ENCODE measurements around the gene KHDRBS2.
A peak's percentile ranks its signal among the peaks of the same experiment; 100 is the strongest.

Gene KHDRBS2

GRCh38 chr6:62146954-62147853, 138.8 kb downstream of the KHDRBS2 start:
- no CpG with 5 or more reads among the region's 4 CpGs for WGBS, 2 donors (ENCODE audit: extremely low coverage in 2 of 2, insufficient read length in 2 of 2, insufficient replicate concordance in 1 of 2)
- H3K9me3 ChIP-seq (replicated peaks in 1 of 2; ENCODE audit: control insufficient read depth in 2 of 2, insufficient read depth in 1 of 2, low read depth in 1 of 2, low read length in 2 of 2): no peaks in the 10 kb centered on the region
- no peak overlapping the region for H3K14ac ChIP-seq (ENCODE audit: low read length)
- H4K8ac ChIP-seq (ENCODE audit: low read depth, low read length): no peak overlapping the region
- no peak overlapping the region for H3K4me2 ChIP-seq (ENCODE audit: insufficient read depth, low read length, poor library complexity, severe bottlenecking)
- H3K9ac ChIP-seq (ENCODE audit: low read depth, low read length, poor library complexity): no peak overlapping the region
- no peak overlapping the region for H2BK12ac ChIP-seq (ENCODE audit: low read length)
- no peaks in the 10 kb centered on the region for H3K4me1 ChIP-seq (ENCODE audit: control insufficient read depth in 2 of 2, insufficient read depth in 1 of 2, low read depth in 1 of 2, low read length in 2 of 2)
- H2BK120ac ChIP-seq (ENCODE audit: low read depth, low read length): no peak overlapping the region
- no peak overlapping the region for H2BK15ac ChIP-seq (ENCODE audit: low read length)
- no peak overlapping the region for H3K27ac ChIP-seq (replicated peaks; ENCODE audit: low read length)
- H2AFZ ChIP-seq (ENCODE audit: low read length): no peak overlapping the region
- H3K4ac ChIP-seq (ENCODE audit: low read length): no peak overlapping the region
- DNase-seq (ENCODE audit: low spot score): no peak
- H2BK5ac ChIP-seq (ENCODE audit: low read length): no peak overlapping the region
- no peak overlapping the region for H3K4me3 ChIP-seq (ENCODE audit: low read length in 2 of 2)
- H4K91ac ChIP-seq (ENCODE audit: low read depth, low read length, poor library complexity): no peak overlapping the region
- no peak overlapping the region for H3K23ac ChIP-seq (ENCODE audit: low read depth, low read length, poor library complexity)
- no peaks in the 10 kb centered on the region for H3K27me3 ChIP-seq (ENCODE audit: control insufficient read depth in 3 of 3, insufficient read depth in 3 of 3, low read depth in 1 of 3, low read length in 3 of 3)
- H3K36me3 ChIP-seq (replicated peaks in 1 of 2; ENCODE audit: control insufficient read depth in 2 of 2, insufficient read depth in 2 of 2, low read length in 2 of 2): no peaks in the 10 kb centered on the region
- H3K79me1 ChIP-seq (ENCODE audit: low read depth, low read length): no peaks in the 10 kb centered on the region
- H3K18ac ChIP-seq (ENCODE audit: low read length): no peak overlapping the region
- H2AK5ac ChIP-seq (ENCODE audit: low read depth, low read length): no peak overlapping the region

- no peaks in the 10 kb centered on the region for H3K36me3 ChIP-seq (replicated peaks in 1 of 2; ENCODE audit: control insufficient read depth in 2 of 2, insufficient read depth in 2 of 2, low read length in 2 of 2)
- WGBS, 2 donors (ENCODE audit: extremely low coverage in 2 of 2, insufficient read length in 2 of 2, insufficient replicate concordance in 1 of 2): no CpG with 5 or more reads among the region's 1 CpG
- H3K27me3 ChIP-seq (ENCODE audit: control insufficient read depth in 3 of 3, insufficient read depth in 3 of 3, low read depth in 1 of 3, low read length in 3 of 3): no peaks in the 10 kb centered on the region
- H4K8ac ChIP-seq (ENCODE audit: low read depth, low read length): no peak overlapping the region
- H2BK5ac ChIP-seq (ENCODE audit: low read length): no peak overlapping the region
- peaks cover under 1 to 4% of the 10 kb centered on the region in 2 donors for H3K9me3 ChIP-seq (replicated peaks in 1 of 2; ENCODE audit: control insufficient read depth in 2 of 2, insufficient read depth in 1 of 2, low read depth in 1 of 2, low read length in 2 of 2)
- no peak overlapping the region for H3K27ac ChIP-seq (replicated peaks; ENCODE audit: low read length)
- no peak overlapping the region for H2BK15ac ChIP-seq (ENCODE audit: low read length)
- H2BK120ac ChIP-seq (ENCODE audit: low read depth, low read length): no peak overlapping the region
- H3K4ac ChIP-seq (ENCODE audit: low read length): no peak overlapping the region
- no peak overlapping the region for H3K23ac ChIP-seq (ENCODE audit: low read depth, low read length, poor library complexity)
- H3K4me1 ChIP-seq (ENCODE audit: control insufficient read depth in 2 of 2, insufficient read depth in 1 of 2, low read depth in 1 of 2, low read length in 2 of 2): no peaks in the 10 kb centered on the region
- no peaks in the 10 kb centered on the region for H3K79me1 ChIP-seq (ENCODE audit: low read depth, low read length)
- no peak overlapping the region for H3K18ac ChIP-seq (ENCODE audit: low read length)
- no peak overlapping the region for H2BK12ac ChIP-seq (ENCODE audit: low read length)
- no peak overlapping the region for H3K14ac ChIP-seq (ENCODE audit: low read length)
- H2AK5ac ChIP-seq (ENCODE audit: low read depth, low read length): no peak overlapping the region
- H3K4me2 ChIP-seq (ENCODE audit: insufficient read depth, low read length, poor library complexity, severe bottlenecking): no peak overlapping the region
- no peak overlapping the region for H3K4me3 ChIP-seq (ENCODE audit: low read length in 2 of 2)
- H2AFZ ChIP-seq (ENCODE audit: low read length): no peak overlapping the region
- H3K9ac ChIP-seq (ENCODE audit: low read depth, low read length, poor library complexity): no peak overlapping the region
- H4K91ac ChIP-seq (ENCODE audit: low read depth, low read length, poor library complexity): no peak overlapping the region
- DNase-seq (ENCODE audit: low spot score): no peak
These were observed 156.9 kb downstream of the KHDRBS2 start for GRCh38 chr6:62129127-62129526.

- no peak for DNase-seq (ENCODE audit: low spot score)
- no peak overlapping the region for H2BK120ac ChIP-seq (ENCODE audit: low read depth, low read length)
- H3K4ac ChIP-seq (ENCODE audit: low read length): no peak overlapping the region
- H3K14ac ChIP-seq (ENCODE audit: low read length): no peak overlapping the region
- H2BK5ac ChIP-seq (ENCODE audit: low read length): no peak overlapping the region
- H2BK15ac ChIP-seq (ENCODE audit: low read length): no peak overlapping the region
- H2BK12ac ChIP-seq (ENCODE audit: low read length): no peak overlapping the region
- H4K91ac ChIP-seq (ENCODE audit: low read depth, low read length, poor library complexity): no peak overlapping the region
- no peak overlapping the region for H3K18ac ChIP-seq (ENCODE audit: low read length)
- no peak overlapping the region for H3K4me3 ChIP-seq (ENCODE audit: low read length in 2 of 2)
- no peak overlapping the region for H2AK5ac ChIP-seq (ENCODE audit: low read depth, low read length)
- H3K4me2 ChIP-seq (ENCODE audit: insufficient read depth, low read length, poor library complexity, severe bottlenecking): no peak overlapping the region
- peaks cover 0 to 3% of the 10 kb centered on the region in 2 donors for H3K9me3 ChIP-seq (replicated peaks in 1 of 2; ENCODE audit: control insufficient read depth in 2 of 2, insufficient read depth in 1 of 2, low read depth in 1 of 2, low read length in 2 of 2)
- no peaks in the 10 kb centered on the region for H3K4me1 ChIP-seq (ENCODE audit: control insufficient read depth in 2 of 2, insufficient read depth in 1 of 2, low read depth in 1 of 2, low read length in 2 of 2)
- H2AFZ ChIP-seq (ENCODE audit: low read length): no peak overlapping the region
- H3K27ac ChIP-seq (replicated peaks; ENCODE audit: low read length): no peak overlapping the region
- no peaks in the 10 kb centered on the region for H3K36me3 ChIP-seq (replicated peaks in 1 of 2; ENCODE audit: control insufficient read depth in 2 of 2, insufficient read depth in 2 of 2, low read length in 2 of 2)
- no peaks in the 10 kb centered on the region for H3K79me1 ChIP-seq (ENCODE audit: low read depth, low read length)
- WGBS, 2 donors (ENCODE audit: extremely low coverage in 2 of 2, insufficient read length in 2 of 2, insufficient replicate concordance in 1 of 2): no CpG with 5 or more reads among the region's 1 CpG
- no peak overlapping the region for H3K9ac ChIP-seq (ENCODE audit: low read depth, low read length, poor library complexity)
- no peaks in the 10 kb centered on the region for H3K27me3 ChIP-seq (ENCODE audit: control insufficient read depth in 3 of 3, insufficient read depth in 3 of 3, low read depth in 1 of 3, low read length in 3 of 3)
- H3K23ac ChIP-seq (ENCODE audit: low read depth, low read length, poor library complexity): no peak overlapping the region
- no peak overlapping the region for H4K8ac ChIP-seq (ENCODE audit: low read depth, low read length)
These were observed 166.6 kb downstream of the KHDRBS2 start for GRCh38 chr6:62119401-62119800.

GRCh38 chr6:62103186-62103859, 182.7 kb downstream of the KHDRBS2 start:
- H3K23ac ChIP-seq (ENCODE audit: low read depth, low read length, poor library complexity): no peak overlapping the region
- no peak overlapping the region for H4K91ac ChIP-seq (ENCODE audit: low read depth, low read length, poor library complexity)
- H3K4me1 ChIP-seq (ENCODE audit: control insufficient read depth in 2 of 2, insufficient read depth in 1 of 2, low read depth in 1 of 2, low read length in 2 of 2): no peaks in the 10 kb centered on the region
- H3K18ac ChIP-seq (ENCODE audit: low read length): no peak overlapping the region
- H3K14ac ChIP-seq (ENCODE audit: low read length): peak overlapping the region; percentile 94
- peak overlapping the region in 1 of 2 donors; percentile 16 for H3K4me3 ChIP-seq (ENCODE audit: low read length in 2 of 2)
- no peaks in the 10 kb centered on the region for H3K27me3 ChIP-seq (ENCODE audit: control insufficient read depth in 3 of 3, insufficient read depth in 3 of 3, low read depth in 1 of 3, low read length in 3 of 3)
- peaks cover 0 to 7% of the 10 kb centered on the region in 2 donors for H3K9me3 ChIP-seq (replicated peaks in 1 of 2; ENCODE audit: control insufficient read depth in 2 of 2, insufficient read depth in 1 of 2, low read depth in 1 of 2, low read length in 2 of 2)
- WGBS, 2 donors (ENCODE audit: extremely low coverage in 2 of 2, insufficient read length in 2 of 2, insufficient replicate concordance in 1 of 2): no CpG with 5 or more reads among the region's 8 CpGs
- H3K36me3 ChIP-seq (replicated peaks in 1 of 2; ENCODE audit: control insufficient read depth in 2 of 2, insufficient read depth in 2 of 2, low read length in 2 of 2): no peaks in the 10 kb centered on the region
- H3K27ac ChIP-seq (replicated peaks; ENCODE audit: low read length): no peak overlapping the region
- no peak for DNase-seq (ENCODE audit: low spot score)
- peak overlapping the region; percentile 75 for H2BK5ac ChIP-seq (ENCODE audit: low read length)
- H3K9ac ChIP-seq (ENCODE audit: low read depth, low read length, poor library complexity): no peak overlapping the region
- H2BK15ac ChIP-seq (ENCODE audit: low read length): peak overlapping the region; percentile 49
- H3K79me1 ChIP-seq (ENCODE audit: low read depth, low read length): no peaks in the 10 kb centered on the region
- no peak overlapping the region for H2AFZ ChIP-seq (ENCODE audit: low read length)
- no peak overlapping the region for H4K8ac ChIP-seq (ENCODE audit: low read depth, low read length)
- no peak overlapping the region for H2BK120ac ChIP-seq (ENCODE audit: low read depth, low read length)
- H3K4me2 ChIP-seq (ENCODE audit: insufficient read depth, low read length, poor library complexity, severe bottlenecking): no peak overlapping the region
- H3K4ac ChIP-seq (ENCODE audit: low read length): no peak overlapping the region
- no peak overlapping the region for H2BK12ac ChIP-seq (ENCODE audit: low read length)
- no peak overlapping the region for H2AK5ac ChIP-seq (ENCODE audit: low read depth, low read length)
